ENCODE data around the gene PRR30. TPM values are rescaled to one million over a fixed set of nuclear protein-coding genes. Genes with fewer than 3 reads are reported as not detected.
A peak's percentile ranks its signal among the peaks of the same experiment; 100 is the strongest.

The PRR30 gene
- total and polyA plus RNA-seq, 2 donors, result not detected

DNA sequence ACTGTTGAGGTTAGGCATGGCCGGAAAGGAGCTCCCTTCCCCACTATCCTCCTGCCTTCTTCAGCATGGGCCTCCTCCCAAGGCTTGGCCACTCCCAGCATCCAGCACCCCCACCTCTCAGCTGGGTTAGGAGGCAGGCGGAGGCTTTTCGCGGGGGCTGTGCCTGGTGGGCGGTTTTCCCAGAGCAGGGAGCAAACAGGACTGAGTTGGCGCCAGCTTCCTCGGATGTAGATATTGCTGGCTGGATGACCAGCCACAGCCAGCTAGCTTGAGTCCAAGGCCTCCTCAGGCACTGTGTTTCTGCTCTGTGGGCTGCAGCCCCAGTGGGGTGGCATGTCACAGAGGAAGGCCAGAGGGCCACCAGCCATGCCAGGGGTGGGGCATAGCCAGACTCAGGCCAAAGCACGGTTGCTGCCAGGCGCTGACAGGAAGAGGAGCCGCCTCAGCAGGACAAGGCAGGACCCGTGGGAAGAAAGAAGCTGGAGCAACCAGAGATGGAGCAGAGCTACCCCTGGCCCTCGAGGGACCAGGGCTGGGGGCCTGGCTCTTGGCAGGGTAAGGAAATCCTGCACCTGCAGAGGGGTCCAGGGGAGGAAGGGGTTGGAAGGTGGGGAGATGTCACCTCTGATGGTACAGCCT, 9.7 kb upstream of the PRR30 start, which contains the start of gene TCF23:
TSS of gene TCF23 (plus strand) at position 204 of the 639 bp plus-strand sequence. CDS start at position 334, 130 bp downstream.
- H3K27ac ChIP-seq (ENCODE audit: low read depth in 1 of 2, low read length in 1 of 2), result no peak within 1 kb of the TSS
- H3K4me1 ChIP-seq (ENCODE audit: control insufficient read depth in 2 of 2, insufficient read depth in 2 of 2, low read length in 2 of 2), result no peaks in the 10 kb centered on the region
- H3K36me3 ChIP-seq (ENCODE audit: control insufficient read depth in 2 of 2, insufficient read depth in 2 of 2, low read length in 1 of 2), result no peaks in the 10 kb centered on the region
- DNase-seq (ENCODE audit: low read depth in 6 of 9, low spot score in 9 of 9), result no peak
- H3K4me3 ChIP-seq (ENCODE audit: low read length in 2 of 2), result no peak within 1 kb of the TSS
- WGBS, result 92% methylated on average over 12 of the region's 12 CpGs
- no peaks in the 10 kb centered on the region for H3K9me3 ChIP-seq (ENCODE audit: control insufficient read depth in 2 of 2, insufficient read depth in 1 of 2, low read length in 1 of 2)
- H3K27me3 ChIP-seq (ENCODE audit: control insufficient read depth in 2 of 2, insufficient read depth in 1 of 2, low read length in 1 of 2), result peaks cover 0 to 7% of the 10 kb centered on the region in 2 donors

- Histone ChIP-seq H3K4me1 (ENCODE audit: control insufficient read depth in 2 of 2, insufficient read depth in 2 of 2, low read length in 2 of 2) (no peaks in the 10 kb centered on the region), H3K9me3 (ENCODE audit: control insufficient read depth in 2 of 2, insufficient read depth in 1 of 2, low read length in 1 of 2) (no peaks in the 10 kb centered on the region), H3K4me3 (ENCODE audit: low read length in 2 of 2) (no peak overlapping the region), H3K27ac (ENCODE audit: low read depth in 1 of 2, low read length in 1 of 2) (no peak overlapping the region), H3K27me3 (ENCODE audit: control insufficient read depth in 2 of 2, insufficient read depth in 1 of 2, low read length in 1 of 2) (peaks cover 0 to 9% of the 10 kb centered on the region in 2 donors), H3K36me3 (ENCODE audit: control insufficient read depth in 2 of 2, insufficient read depth in 2 of 2, low read length in 1 of 2) (no peaks in the 10 kb centered on the region)
- DNase-seq (ENCODE audit: low read depth in 6 of 9, low spot score in 9 of 9), result no peak
- 96% methylated on average over 8 of the region's 8 CpGs for WGBS
Observed at GRCh38 chr2:27147935-27148334, 8.7 kb upstream of the PRR30 start.

- Histone ChIP-seq H3K27ac (ENCODE audit: low read depth in 1 of 2, low read length in 1 of 2) (no peak overlapping the region), H3K27me3 (ENCODE audit: control insufficient read depth in 2 of 2, insufficient read depth in 1 of 2, low read length in 1 of 2) (peaks cover 0 to 15% of the 10 kb centered on the region in 2 donors), H3K36me3 (ENCODE audit: control insufficient read depth in 2 of 2, insufficient read depth in 2 of 2, low read length in 1 of 2) (no peaks in the 10 kb centered on the region), H3K4me1 (ENCODE audit: control insufficient read depth in 2 of 2, insufficient read depth in 2 of 2, low read length in 2 of 2) (no peaks in the 10 kb centered on the region), H3K4me3 (ENCODE audit: low read length in 2 of 2) (no peak overlapping the region), H3K9me3 (ENCODE audit: control insufficient read depth in 2 of 2, insufficient read depth in 1 of 2, low read length in 1 of 2) (no peaks in the 10 kb centered on the region)
- DNase-seq (ENCODE audit: low read depth in 6 of 9, low spot score in 9 of 9), result no peak
- WGBS, result 93% methylated on average over 2 of the region's 2 CpGs
Observed at GRCh38 chr2:27145682-27146081, 6.5 kb upstream of the PRR30 start.

GRCh38 chr2:27143285-27143684, 4.1 kb upstream of the PRR30 start:
- no peaks in the 10 kb centered on the region for H3K36me3 ChIP-seq (ENCODE audit: control insufficient read depth in 2 of 2, insufficient read depth in 2 of 2, low read length in 1 of 2)
- no peak for DNase-seq (ENCODE audit: low read depth in 6 of 9, low spot score in 9 of 9)
- H3K4me1 ChIP-seq (ENCODE audit: control insufficient read depth in 2 of 2, insufficient read depth in 2 of 2, low read length in 2 of 2), result no peaks in the 10 kb centered on the region

DNA sequence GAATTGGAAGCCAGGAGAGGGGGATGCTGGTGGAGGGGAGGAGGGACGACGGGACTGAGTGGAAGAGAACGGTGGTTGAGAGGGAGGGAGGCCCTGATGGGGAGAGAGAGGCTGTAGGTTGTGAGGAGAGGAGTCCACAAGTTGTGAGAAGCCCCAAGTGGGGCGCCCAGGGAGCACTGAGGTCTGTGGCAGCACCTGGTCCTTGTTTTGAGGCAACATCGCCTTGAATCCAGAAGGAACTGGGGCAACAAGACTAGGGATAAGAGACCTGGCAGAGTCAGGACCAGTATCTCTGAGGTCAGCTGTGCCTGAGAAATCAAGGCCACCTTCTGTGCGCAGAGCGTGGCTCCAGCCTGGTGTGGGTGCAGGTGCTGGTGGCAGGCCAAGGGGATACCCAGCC, 1.1 kb downstream of the PRR30 start:
- no peaks in the 10 kb centered on the region for H3K9me3 ChIP-seq (ENCODE audit: control insufficient read depth in 2 of 2, insufficient read depth in 1 of 2, low read length in 1 of 2)
- peaks cover 5 to 9% of the 10 kb centered on the region in 2 donors for H3K4me1 ChIP-seq (ENCODE audit: control insufficient read depth in 2 of 2, insufficient read depth in 2 of 2, low read length in 2 of 2)
- H3K36me3 ChIP-seq (ENCODE audit: control insufficient read depth in 2 of 2, insufficient read depth in 2 of 2, low read length in 1 of 2), result peaks cover 0 to under 1% of the 10 kb centered on the region in 2 donors
- no peak for DNase-seq (ENCODE audit: low read depth in 6 of 9, low spot score in 9 of 9)
- H3K27ac ChIP-seq (ENCODE audit: low read depth in 1 of 2, low read length in 1 of 2), result no peak overlapping the region
- H3K27me3 ChIP-seq (ENCODE audit: control insufficient read depth in 2 of 2, insufficient read depth in 1 of 2, low read length in 1 of 2), result peaks cover 0 to 11% of the 10 kb centered on the region in 2 donors
- H3K4me3 ChIP-seq (ENCODE audit: low read length in 2 of 2), result no peak overlapping the region
- WGBS, result 97% methylated on average over 7 of the region's 7 CpGs

More at GRCh38 chr2:27143285-27143684, 4.1 kb upstream of the PRR30 start:
- H3K4me3 ChIP-seq (ENCODE audit: low read length in 2 of 2), result no peak overlapping the region
- no peak overlapping the region for H3K27ac ChIP-seq (ENCODE audit: low read depth in 1 of 2, low read length in 1 of 2)
- peaks cover 0 to 11% of the 10 kb centered on the region in 2 donors for H3K27me3 ChIP-seq (ENCODE audit: control insufficient read depth in 2 of 2, insufficient read depth in 1 of 2, low read length in 1 of 2)
- H3K9me3 ChIP-seq (ENCODE audit: control insufficient read depth in 2 of 2, insufficient read depth in 1 of 2, low read length in 1 of 2), result no peaks in the 10 kb centered on the region
- 95% methylated on average over 1 of the region's 1 CpG for WGBS

- Histone ChIP-seq H3K4me3 (ENCODE audit: low read length in 2 of 2) (no peak overlapping the region), H3K27me3 (ENCODE audit: control insufficient read depth in 2 of 2, insufficient read depth in 1 of 2, low read length in 1 of 2) (peaks cover 0 to 9% of the 10 kb centered on the region in 2 donors), H3K36me3 (ENCODE audit: control insufficient read depth in 2 of 2, insufficient read depth in 2 of 2, low read length in 1 of 2) (peaks cover 2 to 7% of the 10 kb centered on the region in 2 donors), H3K27ac (ENCODE audit: low read depth in 1 of 2, low read length in 1 of 2) (no peak overlapping the region), H3K9me3 (ENCODE audit: control insufficient read depth in 2 of 2, insufficient read depth in 1 of 2, low read length in 1 of 2) (no peaks in the 10 kb centered on the region), H3K4me1 (ENCODE audit: control insufficient read depth in 2 of 2, insufficient read depth in 2 of 2, low read length in 2 of 2) (peaks cover 5 to 13% of the 10 kb centered on the region in 2 donors)
- 97% methylated on average over 21 of the region's 21 CpGs for WGBS
- DNase-seq (ENCODE audit: low read depth in 6 of 9, low spot score in 9 of 9), result no peak
Observed at GRCh38 chr2:27137322-27137935, 1.8 kb downstream of the PRR30 start.

DNA sequence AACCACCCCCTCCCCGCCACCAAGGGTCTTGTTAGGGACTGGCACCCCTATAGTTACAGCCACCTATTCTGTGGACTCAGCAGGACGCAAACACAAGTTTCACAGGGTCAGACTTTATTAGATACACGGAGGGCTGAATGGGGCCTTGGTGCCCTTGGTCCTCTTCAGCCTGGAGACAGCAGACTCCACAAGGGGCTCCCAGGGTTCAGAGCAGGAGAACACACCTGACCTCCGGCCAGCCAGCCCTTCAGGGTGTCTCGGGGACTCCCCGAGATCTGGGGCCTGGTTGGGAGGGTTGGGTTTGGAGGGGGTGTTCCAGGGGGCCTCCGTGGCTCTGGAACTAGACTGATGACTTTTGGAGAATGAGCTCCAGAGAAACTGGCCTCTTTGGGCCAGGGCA, 2.5 kb downstream of the PRR30 start:
- WGBS, result 98% methylated on average over 7 of the region's 7 CpGs
- peaks cover 9 to 14% of the 10 kb centered on the region in 2 donors for H3K36me3 ChIP-seq (ENCODE audit: control insufficient read depth in 2 of 2, insufficient read depth in 2 of 2, low read length in 1 of 2)
- peaks cover 0 to 6% of the 10 kb centered on the region in 2 donors for H3K27me3 ChIP-seq (ENCODE audit: control insufficient read depth in 2 of 2, insufficient read depth in 1 of 2, low read length in 1 of 2)
- DNase-seq (ENCODE audit: low read depth in 6 of 9, low spot score in 9 of 9), result no peak
- H3K4me3 ChIP-seq (ENCODE audit: low read length in 2 of 2), result no peak overlapping the region
- no peaks in the 10 kb centered on the region for H3K9me3 ChIP-seq (ENCODE audit: control insufficient read depth in 2 of 2, insufficient read depth in 1 of 2, low read length in 1 of 2)
- no peak overlapping the region for H3K27ac ChIP-seq (ENCODE audit: low read depth in 1 of 2, low read length in 1 of 2)
- peaks cover 5 to 13% of the 10 kb centered on the region in 2 donors for H3K4me1 ChIP-seq (ENCODE audit: control insufficient read depth in 2 of 2, insufficient read depth in 2 of 2, low read length in 2 of 2)

DNA sequence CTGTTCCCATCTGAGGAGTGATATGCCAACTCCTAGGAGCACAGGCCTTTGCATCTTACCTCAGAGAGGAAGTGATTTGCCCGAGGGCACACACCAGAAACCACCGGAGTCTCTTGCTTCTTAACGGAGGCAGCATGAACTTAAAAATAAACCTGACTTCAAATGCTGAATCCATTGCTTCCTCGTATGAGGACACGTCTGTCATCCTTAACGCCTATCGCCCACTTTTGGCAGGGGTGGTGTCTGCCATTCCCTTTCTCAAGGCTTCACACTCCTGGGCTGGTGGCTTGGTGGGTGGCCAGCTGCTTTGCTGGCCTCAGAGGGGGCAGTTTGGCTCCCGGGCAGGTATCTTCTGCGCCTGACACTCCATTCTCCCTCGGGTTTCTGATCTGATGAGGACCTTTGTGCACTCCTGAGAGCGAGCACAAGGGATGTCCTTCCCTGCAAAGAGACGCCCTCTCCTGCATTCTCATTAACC, 3.7 kb downstream of the PRR30 start:
- no peak overlapping the region for H3K4me3 ChIP-seq (ENCODE audit: low read length in 2 of 2)
- H3K27me3 ChIP-seq (ENCODE audit: control insufficient read depth in 2 of 2, insufficient read depth in 1 of 2, low read length in 1 of 2), result peaks cover 0 to 6% of the 10 kb centered on the region in 2 donors
- WGBS, result 70% methylated on average over 12 of the region's 12 CpGs
- no peaks in the 10 kb centered on the region for H3K9me3 ChIP-seq (ENCODE audit: control insufficient read depth in 2 of 2, insufficient read depth in 1 of 2, low read length in 1 of 2)
- DNase-seq (ENCODE audit: low read depth in 6 of 9, low spot score in 9 of 9), result peak in 1 of 9 donors; percentile 15
- H3K36me3 ChIP-seq (ENCODE audit: control insufficient read depth in 2 of 2, insufficient read depth in 2 of 2, low read length in 1 of 2), result peaks cover 21 to 26% of the 10 kb centered on the region in 2 donors
- no peak overlapping the region for H3K27ac ChIP-seq (ENCODE audit: low read depth in 1 of 2, low read length in 1 of 2)
- peaks cover 5 to 13% of the 10 kb centered on the region in 2 donors for H3K4me1 ChIP-seq (ENCODE audit: control insufficient read depth in 2 of 2, insufficient read depth in 2 of 2, low read length in 2 of 2)

DNA sequence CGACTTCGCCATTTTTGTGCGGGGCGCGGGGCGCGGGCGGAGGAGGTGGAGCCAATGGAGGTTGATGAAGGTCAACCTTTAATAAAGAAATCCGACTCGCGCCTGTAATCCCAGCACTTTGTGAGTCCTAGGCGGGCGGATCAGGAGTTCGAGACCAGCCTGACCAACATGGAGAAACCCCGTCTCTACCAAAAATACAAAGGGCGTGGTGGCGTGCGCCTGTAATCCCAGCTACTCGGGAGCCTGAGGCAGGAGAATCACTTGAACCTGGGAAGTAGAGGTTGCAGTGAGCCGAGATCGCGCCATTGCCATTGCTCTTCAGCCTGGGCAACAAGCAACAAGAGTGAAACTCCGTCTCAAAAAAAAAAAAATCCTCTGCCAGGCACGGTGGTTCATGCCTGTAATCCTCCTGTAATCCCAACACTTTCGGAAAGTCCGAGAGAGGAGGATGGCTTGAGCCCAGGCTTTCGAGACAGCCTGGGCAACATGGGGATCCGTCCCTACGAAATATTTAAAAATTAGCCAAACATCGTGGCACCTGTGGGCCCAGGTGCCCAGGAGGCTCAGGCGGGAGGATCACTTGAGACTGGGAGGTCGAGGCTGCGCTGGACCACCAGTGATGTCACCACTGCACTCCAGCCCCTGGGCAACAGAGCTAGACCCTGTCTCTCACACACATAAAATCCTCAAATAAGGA, 4.3 kb downstream of the PRR30 start:
- H3K27ac ChIP-seq (ENCODE audit: low read depth in 1 of 2, low read length in 1 of 2), result no peak overlapping the region
- DNase-seq (ENCODE audit: low read depth in 6 of 9, low spot score in 9 of 9), result peak in 1 of 9 donors; percentile 4
- H3K9me3 ChIP-seq (ENCODE audit: control insufficient read depth in 2 of 2, insufficient read depth in 1 of 2, low read length in 1 of 2), result no peaks in the 10 kb centered on the region
- peak overlapping the region; percentile 89 to 91 for H3K4me3 ChIP-seq (ENCODE audit: low read length in 2 of 2)
- H3K4me1 ChIP-seq (ENCODE audit: control insufficient read depth in 2 of 2, insufficient read depth in 2 of 2, low read length in 2 of 2), result peaks cover 5 to 13% of the 10 kb centered on the region in 2 donors
- 56% methylated on average over 33 of the region's 33 CpGs for WGBS
- H3K36me3 ChIP-seq (ENCODE audit: control insufficient read depth in 2 of 2, insufficient read depth in 2 of 2, low read length in 1 of 2), result peaks cover 27 to 31% of the 10 kb centered on the region in 2 donors
- H3K27me3 ChIP-seq (ENCODE audit: control insufficient read depth in 2 of 2, insufficient read depth in 1 of 2, low read length in 1 of 2), result peaks cover 0 to 6% of the 10 kb centered on the region in 2 donors
